ENCODE measurements around the gene SYDE2. TPM values are rescaled to one million over a fixed set of nuclear protein-coding genes. Genes with fewer than 3 reads are reported as not detected.
"Not testable (repeated sequence)": the region's sequence is repeated elsewhere in the genome, so short reads cannot be mapped to it uniquely, and the experiment has no call there.

The SYDE2 gene
- total RNA-seq, 1 donor from 2014 or later = 1.5 TPM

DNA sequence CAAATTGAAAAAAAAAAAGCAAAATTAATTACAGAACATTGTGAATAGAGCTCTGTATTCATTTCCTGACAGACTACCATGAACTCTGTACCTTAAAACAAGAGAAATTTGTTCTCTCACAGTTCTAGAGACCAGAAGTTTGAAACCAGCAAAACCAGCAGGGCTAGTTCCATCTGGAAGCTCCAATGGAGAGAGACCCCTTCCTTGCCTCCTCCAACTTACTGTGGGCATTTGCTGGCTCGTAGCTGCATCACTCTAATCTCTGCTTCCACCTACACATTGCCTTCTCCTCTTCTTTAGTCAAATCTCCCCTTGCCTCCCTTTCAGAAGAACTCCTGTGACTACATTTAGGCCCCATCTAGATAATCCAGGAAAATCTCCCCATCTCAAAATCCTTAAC lies 56.5 kb downstream of the SYDE2 start:
- peaks cover 3% of the 10 kb centered on the region for H3K4me1 Mint-ChIP-seq (ENCODE audit: low read depth, unreplicated experiment)
- DNase-seq = no peak
- no peaks in the 10 kb centered on the region for H3K27me3 Mint-ChIP-seq (ENCODE audit: unreplicated experiment)
- H3K4me3 Mint-ChIP-seq (ENCODE audit: unreplicated experiment) = no peak overlapping the region
- TF ChIP-seq, protein P1, sequence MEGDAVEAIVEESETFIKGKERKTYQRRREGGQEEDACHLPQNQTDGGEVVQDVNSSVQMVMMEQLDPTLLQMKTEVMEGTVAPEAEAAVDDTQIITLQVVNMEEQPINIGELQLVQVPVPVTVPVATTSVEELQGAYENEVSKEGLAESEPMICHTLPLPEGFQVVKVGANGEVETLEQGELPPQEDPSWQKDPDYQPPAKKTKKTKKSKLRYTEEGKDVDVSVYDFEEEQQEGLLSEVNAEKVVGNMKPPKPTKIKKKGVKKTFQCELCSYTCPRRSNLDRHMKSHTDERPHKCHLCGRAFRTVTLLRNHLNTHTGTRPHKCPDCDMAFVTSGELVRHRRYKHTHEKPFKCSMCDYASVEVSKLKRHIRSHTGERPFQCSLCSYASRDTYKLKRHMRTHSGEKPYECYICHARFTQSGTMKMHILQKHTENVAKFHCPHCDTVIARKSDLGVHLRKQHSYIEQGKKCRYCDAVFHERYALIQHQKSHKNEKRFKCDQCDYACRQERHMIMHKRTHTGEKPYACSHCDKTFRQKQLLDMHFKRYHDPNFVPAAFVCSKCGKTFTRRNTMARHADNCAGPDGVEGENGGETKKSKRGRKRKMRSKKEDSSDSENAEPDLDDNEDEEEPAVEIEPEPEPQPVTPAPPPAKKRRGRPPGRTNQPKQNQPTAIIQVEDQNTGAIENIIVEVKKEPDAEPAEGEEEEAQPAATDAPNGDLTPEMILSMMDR (IDR thresholded peaks at IDR 0.05; ENCODE audit: partially characterized antibody, unreplicated experiment) = no peak
- H3K36me3 Mint-ChIP-seq (ENCODE audit: unreplicated experiment) = no peaks in the 10 kb centered on the region
- no peaks in the 10 kb centered on the region for H3K9me3 Mint-ChIP-seq (ENCODE audit: unreplicated experiment)
- H3K27ac Mint-ChIP-seq (ENCODE audit: unreplicated experiment) = no peak overlapping the region

DNA sequence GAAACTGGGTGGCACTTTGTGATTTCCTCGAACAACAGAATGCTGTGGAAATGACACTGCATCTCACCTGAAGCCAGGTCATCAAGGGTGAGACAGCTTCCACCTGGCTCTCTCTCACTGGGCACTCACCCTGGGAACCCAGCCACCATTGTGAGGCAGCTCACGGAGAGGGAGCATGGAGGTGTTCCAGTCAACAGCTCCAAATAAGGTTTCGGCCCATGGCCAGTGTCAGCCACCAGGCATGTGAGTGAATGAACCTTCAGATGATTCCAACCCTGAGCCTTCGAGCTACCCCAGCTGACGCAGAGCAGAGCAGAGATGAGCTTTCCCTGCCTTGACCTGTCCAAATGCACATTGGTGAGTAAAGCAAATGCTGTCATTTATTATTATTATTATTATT lies 58.1 kb downstream of the SYDE2 start:
- Mint-ChIP-seq H3K27me3 (ENCODE audit: unreplicated experiment) (no peaks in the 10 kb centered on the region), H3K27ac (ENCODE audit: unreplicated experiment) (no peak overlapping the region)

DNA sequence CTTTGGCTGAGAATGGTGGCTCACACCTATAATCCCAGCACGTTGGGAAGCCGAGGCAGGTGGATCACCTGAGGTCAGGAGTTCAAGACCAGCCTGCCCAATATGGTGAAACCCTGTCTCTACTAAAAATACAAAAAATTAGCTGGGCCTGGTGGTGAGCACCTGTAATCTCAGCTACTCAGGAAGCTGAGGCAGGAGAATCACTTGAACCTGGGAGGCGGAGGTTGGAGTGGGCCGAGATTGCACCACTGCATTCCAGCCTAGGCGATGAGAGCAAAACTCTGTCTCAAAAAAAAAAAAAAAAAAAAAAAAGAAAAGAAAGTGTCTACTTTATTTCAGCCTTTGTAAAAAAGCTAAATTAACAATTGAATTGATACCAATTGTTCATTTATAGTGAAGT lies 62.4 kb downstream of the SYDE2 start:
- not testable (repeated sequence) for H3K4me3 Mint-ChIP-seq (ENCODE audit: unreplicated experiment); H3K9me3 Mint-ChIP-seq (ENCODE audit: unreplicated experiment); H3K27ac Mint-ChIP-seq (ENCODE audit: unreplicated experiment); H3K36me3 Mint-ChIP-seq (ENCODE audit: unreplicated experiment); DNase-seq; H3K27me3 Mint-ChIP-seq (ENCODE audit: unreplicated experiment); H3K4me1 Mint-ChIP-seq (ENCODE audit: low read depth, unreplicated experiment)

More for the DNA sequence above, 58.1 kb downstream of the SYDE2 start:
- no peaks in the 10 kb centered on the region for H3K9me3 Mint-ChIP-seq (ENCODE audit: unreplicated experiment)
- DNase-seq = no peak
- H3K4me1 Mint-ChIP-seq (ENCODE audit: low read depth, unreplicated experiment) = no peaks in the 10 kb centered on the region
- H3K4me3 Mint-ChIP-seq (ENCODE audit: unreplicated experiment) = no peak overlapping the region
- H3K36me3 Mint-ChIP-seq (ENCODE audit: unreplicated experiment) = no peaks in the 10 kb centered on the region
- TF ChIP-seq, protein P1 (IDR thresholded peaks at IDR 0.05; ENCODE audit: partially characterized antibody, unreplicated experiment) = no peak

DNA sequence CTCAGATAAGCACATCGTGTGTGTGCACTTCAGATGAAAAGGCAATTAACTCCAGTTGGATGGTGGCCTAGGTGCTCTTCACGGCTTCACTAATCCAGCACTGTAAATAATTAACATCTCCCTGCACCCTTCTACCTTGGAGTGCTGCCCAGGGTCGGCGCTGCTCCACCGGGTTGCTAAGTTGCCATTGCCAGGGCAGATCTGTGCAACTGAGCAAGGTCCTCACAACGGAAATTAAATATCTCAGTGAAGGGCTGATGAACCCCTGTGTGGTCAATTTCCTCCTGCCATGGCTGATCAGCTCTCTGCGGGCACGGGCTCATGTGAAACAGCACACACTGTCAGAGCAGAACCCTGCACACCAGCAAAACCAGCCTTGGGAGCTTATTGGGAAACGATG lies 63.2 kb downstream of the SYDE2 start:
- Mint-ChIP-seq H3K27me3 (ENCODE audit: unreplicated experiment) (no peaks in the 10 kb centered on the region), H3K4me3 (ENCODE audit: unreplicated experiment) (no peak overlapping the region), H3K4me1 (ENCODE audit: low read depth, unreplicated experiment) (no peaks in the 10 kb centered on the region), H3K27ac (ENCODE audit: unreplicated experiment) (no peak overlapping the region), H3K9me3 (ENCODE audit: unreplicated experiment) (no peaks in the 10 kb centered on the region), H3K36me3 (ENCODE audit: unreplicated experiment) (no peaks in the 10 kb centered on the region)
- no peak for DNase-seq
- TF ChIP-seq, protein P1 (IDR thresholded peaks at IDR 0.05; ENCODE audit: partially characterized antibody, unreplicated experiment) = no peak

DNA sequence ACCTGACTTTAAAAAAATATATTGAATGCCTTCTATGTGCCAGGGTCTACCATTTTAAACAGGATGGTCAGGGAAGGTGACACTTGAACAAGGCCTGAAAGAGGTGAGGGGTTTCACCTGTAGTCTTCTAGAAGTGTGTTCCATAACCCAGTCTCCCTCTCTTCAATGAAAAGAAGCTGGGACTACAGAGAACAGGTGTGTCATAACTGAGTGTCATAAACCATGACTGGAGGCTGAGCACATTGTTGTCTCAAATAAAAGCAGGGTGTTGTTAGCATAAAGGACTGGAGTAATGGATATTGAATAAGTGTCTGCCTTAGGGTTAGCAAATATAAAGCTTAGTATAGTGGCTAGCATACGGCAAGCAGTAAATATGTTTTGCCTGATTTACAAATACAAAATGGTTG lies 65.4 kb downstream of the SYDE2 start:
- H3K9me3 Mint-ChIP-seq (ENCODE audit: unreplicated experiment) = no peaks in the 10 kb centered on the region
- H3K27me3 Mint-ChIP-seq (ENCODE audit: unreplicated experiment) = peaks cover 3% of the 10 kb centered on the region
- no peaks in the 10 kb centered on the region for H3K4me1 Mint-ChIP-seq (ENCODE audit: low read depth, unreplicated experiment)
- DNase-seq = no peak
- no peak overlapping the region for H3K4me3 Mint-ChIP-seq (ENCODE audit: unreplicated experiment)
- H3K36me3 Mint-ChIP-seq (ENCODE audit: unreplicated experiment) = no peaks in the 10 kb centered on the region
- H3K27ac Mint-ChIP-seq (ENCODE audit: unreplicated experiment) = no peak overlapping the region
- TF ChIP-seq, protein P1 (IDR thresholded peaks at IDR 0.05; ENCODE audit: partially characterized antibody, unreplicated experiment) = no peak

Data from glutamatergic neuron (in vitro differentiated cells).